SKM-1 treated with dmso at 0.1 percent for 144 hours (cell line): Measurements from ENCODE around the gene CXCL16.
"Not testable (repeated sequence)": the region's sequence is repeated elsewhere in the genome, so short reads cannot be mapped to it uniquely, and the experiment has no call there.

ENCODE experiments used
- DNase-seq: peaks from one replicate; lab custom pipeline; 2025; ENCODE audit not compliant: unreplicated experiment; lab: John Stamatoyannopoulos, UW

Gene CXCL16

DNA sequence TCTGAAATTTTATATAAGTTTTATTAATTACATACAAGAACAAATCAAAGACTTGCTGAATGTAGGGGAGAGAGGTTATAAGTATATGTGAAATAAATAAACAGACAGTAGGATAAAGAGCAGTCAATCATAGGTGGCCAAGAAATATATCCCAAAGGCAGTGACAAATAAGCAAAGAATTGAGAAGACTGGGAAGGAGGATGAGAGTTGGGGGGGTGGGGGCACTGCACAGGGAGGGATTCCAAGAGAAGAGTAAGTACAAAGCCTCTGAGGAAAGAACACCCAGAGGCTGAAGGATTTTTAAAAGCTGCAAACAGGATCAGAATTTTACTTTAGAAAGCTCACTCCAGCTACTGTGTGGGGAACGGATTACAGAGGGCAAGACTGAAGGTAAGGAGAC, 38.6 kb downstream of the CXCL16 start:
- no peak for DNase-seq

GRCh38 chr17:4699401-4700056, 40.2 kb downstream of the CXCL16 start:
- DNase-seq, result not testable (repeated sequence)

GRCh38 chr17:4696437-4696805, 43.3 kb downstream of the CXCL16 start:
- no peak for DNase-seq

- no peak for DNase-seq
These were observed 46.3 kb downstream of the CXCL16 start for GRCh38 chr17:4693416-4693815.

- DNase-seq, result no peak
These were observed 48.0 kb downstream of the CXCL16 start for GRCh38 chr17:4691686-4692085.

DNA sequence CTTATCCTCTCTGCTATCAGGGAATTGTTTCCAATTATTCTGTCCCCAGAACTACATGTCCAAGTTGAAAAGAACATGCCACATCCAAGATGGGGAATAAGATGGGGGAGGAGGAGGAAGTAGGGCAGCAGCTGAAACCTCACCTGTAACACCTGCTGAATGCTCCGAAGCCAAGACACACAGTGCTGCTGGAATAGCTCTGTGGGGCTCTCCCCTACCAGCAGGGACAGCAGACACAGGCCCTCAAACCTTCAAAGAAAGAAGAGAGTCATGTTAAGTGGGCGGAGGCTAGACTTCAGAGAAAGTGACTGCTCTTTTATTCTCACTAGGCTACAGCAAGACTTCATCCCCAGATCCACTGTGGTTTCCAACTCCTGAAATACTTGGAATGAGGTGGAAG, 49.0 kb downstream of the CXCL16 start:
- no peak for DNase-seq

DNA sequence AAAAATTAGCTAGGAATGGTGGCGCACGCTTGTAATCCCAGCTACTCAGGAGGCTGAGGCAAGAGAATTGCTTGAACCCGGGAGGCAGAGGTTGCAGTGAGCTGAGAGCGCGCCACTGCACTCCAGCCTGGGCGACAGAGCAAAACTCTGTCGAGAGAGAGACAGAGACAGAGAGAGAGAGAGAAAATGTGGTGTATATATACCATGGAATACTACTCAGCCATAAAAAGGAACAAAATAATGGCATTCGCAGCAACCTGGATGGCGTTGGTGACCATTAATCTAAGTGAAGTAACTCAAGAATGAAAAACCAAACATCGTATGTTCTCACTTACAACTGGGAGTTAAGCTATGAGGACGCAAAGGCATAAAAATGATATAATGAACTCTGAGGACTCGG, 49.9 kb downstream of the CXCL16 start:
- DNase-seq, result not testable (repeated sequence)

- DNase-seq, result not testable (repeated sequence)
These were observed 56.0 kb downstream of the CXCL16 start for GRCh38 chr17:4683739-4684138.
